ENCODE results near the gene UBXN11.

UBXN11 gene

DNA sequence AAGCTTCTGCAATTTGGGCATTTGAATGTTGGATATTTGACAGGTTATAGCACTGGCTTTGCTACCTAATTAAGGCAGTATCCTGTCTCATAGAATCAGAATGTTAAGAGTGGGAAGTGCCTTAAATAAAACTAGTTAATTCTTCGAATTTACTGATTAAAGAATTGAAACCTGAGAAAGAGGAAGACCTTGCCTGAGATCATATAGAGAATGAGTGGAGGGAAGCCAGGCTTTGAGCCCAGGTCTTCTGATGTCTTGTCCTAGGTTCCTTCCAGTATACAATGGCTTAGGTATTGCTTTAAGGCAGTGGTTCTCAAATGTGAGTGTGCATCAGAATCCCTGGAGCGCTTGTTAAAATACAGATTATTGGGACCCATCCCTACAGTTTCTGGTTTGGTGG, 47.4 kb downstream of the UBXN11 start:
- H3K4me3 ChIP-seq (ENCODE audit: insufficient read depth in 1 of 2, low read depth in 1 of 2, low read length in 2 of 2): no peak overlapping the region
- H3K4me2 ChIP-seq (ENCODE audit: low read length, poor library complexity, severe bottlenecking): no peak overlapping the region
- no peak overlapping the region for H2AFZ ChIP-seq (ENCODE audit: low read depth, low read length)
- H3K4me1 ChIP-seq (ENCODE audit: control insufficient read depth, insufficient read depth, low read depth, low read length): no peaks in the 10 kb centered on the region
- H2BK120ac ChIP-seq (ENCODE audit: low read depth, low read length): no peak overlapping the region
- no peak overlapping the region for H3K14ac ChIP-seq (ENCODE audit: low read length in 2 of 2)
- H3K36me3 ChIP-seq (ENCODE audit: control insufficient read depth in 1 of 2, insufficient read depth in 2 of 2, low read depth in 1 of 2, low read length in 2 of 2): peaks cover 35 to 59% of the 10 kb centered on the region in 2 experiments
- peaks cover 28% of the 10 kb centered on the region for H3K79me1 ChIP-seq (replicated peaks; ENCODE audit: low read length, poor library complexity, severe bottlenecking)
- H3K18ac ChIP-seq (ENCODE audit: low read depth in 1 of 2, low read length in 2 of 2): no peak overlapping the region
- no peak overlapping the region for H2AK5ac ChIP-seq (ENCODE audit: low read length, severe bottlenecking)
- no peak overlapping the region for H2BK15ac ChIP-seq (ENCODE audit: low read depth, poor library complexity, severe bottlenecking)
- H3K23ac ChIP-seq (ENCODE audit: low read length in 2 of 2): no peak overlapping the region
- 97% methylated on average over 2 of the region's 2 CpGs for WGBS
- H3K9me3 ChIP-seq (ENCODE audit: control insufficient read depth, low read length): no peaks in the 10 kb centered on the region
- H3K27me3 ChIP-seq (ENCODE audit: control insufficient read depth in 1 of 2, insufficient read depth in 1 of 2, low read length in 2 of 2): no peaks in the 10 kb centered on the region
- no peak overlapping the region for H2BK5ac ChIP-seq (ENCODE audit: low read depth, low read length, poor library complexity, severe bottlenecking)
- H3K4ac ChIP-seq (ENCODE audit: low read depth in 1 of 2, low read length in 2 of 2): no peak overlapping the region
- H2BK12ac ChIP-seq (ENCODE audit: low read length in 2 of 2): no peak overlapping the region
- no peak overlapping the region for H3K9ac ChIP-seq (ENCODE audit: low read length)
- H4K91ac ChIP-seq (ENCODE audit: low read length): no peak overlapping the region
- no peak overlapping the region for H3K27ac ChIP-seq (ENCODE audit: low read length, poor library complexity, severe bottlenecking)
- no peak for DNase-seq
- H4K8ac ChIP-seq (ENCODE audit: low read length): no peak overlapping the region

DNA sequence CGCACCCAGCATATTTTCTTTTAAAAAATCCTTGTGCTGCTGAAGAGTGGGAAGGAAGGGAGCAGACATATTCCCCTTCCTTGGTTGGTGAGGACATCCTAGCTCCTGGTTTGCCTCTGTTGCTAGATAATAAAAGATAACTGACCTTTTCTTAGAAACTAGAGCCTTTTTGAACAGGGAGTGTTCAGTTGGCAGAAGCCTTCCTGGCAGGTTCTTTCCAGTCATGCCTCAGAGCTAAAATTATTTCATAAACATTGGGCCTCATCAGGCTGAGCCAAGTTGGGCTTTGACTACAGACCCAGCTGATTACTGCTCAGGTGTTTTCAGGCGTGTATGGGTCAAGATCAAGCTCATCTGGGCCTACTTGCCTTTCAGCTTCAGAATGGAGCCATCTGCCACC, 49.2 kb downstream of the UBXN11 start:
- peaks cover 25% of the 10 kb centered on the region for H3K79me1 ChIP-seq (replicated peaks; ENCODE audit: low read length, poor library complexity, severe bottlenecking)
- H3K4me1 ChIP-seq (ENCODE audit: control insufficient read depth, insufficient read depth, low read depth, low read length): no peaks in the 10 kb centered on the region
- no peaks in the 10 kb centered on the region for H3K27me3 ChIP-seq (ENCODE audit: control insufficient read depth in 1 of 2, insufficient read depth in 1 of 2, low read length in 2 of 2)
- no peak overlapping the region for H3K4me3 ChIP-seq (ENCODE audit: insufficient read depth in 1 of 2, low read depth in 1 of 2, low read length in 2 of 2)
- H3K9me3 ChIP-seq (ENCODE audit: control insufficient read depth, low read length): no peaks in the 10 kb centered on the region
- WGBS: 95% methylated on average over 2 of the region's 2 CpGs
- H3K23ac ChIP-seq (ENCODE audit: low read length in 2 of 2): no peak overlapping the region
- H4K8ac ChIP-seq (ENCODE audit: low read length): peak overlapping the region; percentile 22
- peak overlapping the region in 1 of 2 experiments; percentile 41 for H3K14ac ChIP-seq (ENCODE audit: low read length in 2 of 2)
- no peak overlapping the region for H3K27ac ChIP-seq (ENCODE audit: low read length, poor library complexity, severe bottlenecking)
- H2AK5ac ChIP-seq (ENCODE audit: low read length, severe bottlenecking): no peak overlapping the region
- H2BK120ac ChIP-seq (ENCODE audit: low read depth, low read length): no peak overlapping the region
- H4K91ac ChIP-seq (ENCODE audit: low read length): no peak overlapping the region
- no peak overlapping the region for H2AFZ ChIP-seq (ENCODE audit: low read depth, low read length)
- no peak overlapping the region for H2BK5ac ChIP-seq (ENCODE audit: low read depth, low read length, poor library complexity, severe bottlenecking)
- no peak overlapping the region for H3K18ac ChIP-seq (ENCODE audit: low read depth in 1 of 2, low read length in 2 of 2)
- H2BK15ac ChIP-seq (ENCODE audit: low read depth, poor library complexity, severe bottlenecking): no peak overlapping the region
- H3K4me2 ChIP-seq (ENCODE audit: low read length, poor library complexity, severe bottlenecking): no peak overlapping the region
- no peak overlapping the region for H2BK12ac ChIP-seq (ENCODE audit: low read length in 2 of 2)
- H3K36me3 ChIP-seq (ENCODE audit: control insufficient read depth in 1 of 2, insufficient read depth in 2 of 2, low read depth in 1 of 2, low read length in 2 of 2): peaks cover 31 to 46% of the 10 kb centered on the region in 2 experiments
- no peak overlapping the region for H3K9ac ChIP-seq (ENCODE audit: low read length)
- H3K4ac ChIP-seq (ENCODE audit: low read depth in 1 of 2, low read length in 2 of 2): no peak overlapping the region
- no peak for DNase-seq

DNA sequence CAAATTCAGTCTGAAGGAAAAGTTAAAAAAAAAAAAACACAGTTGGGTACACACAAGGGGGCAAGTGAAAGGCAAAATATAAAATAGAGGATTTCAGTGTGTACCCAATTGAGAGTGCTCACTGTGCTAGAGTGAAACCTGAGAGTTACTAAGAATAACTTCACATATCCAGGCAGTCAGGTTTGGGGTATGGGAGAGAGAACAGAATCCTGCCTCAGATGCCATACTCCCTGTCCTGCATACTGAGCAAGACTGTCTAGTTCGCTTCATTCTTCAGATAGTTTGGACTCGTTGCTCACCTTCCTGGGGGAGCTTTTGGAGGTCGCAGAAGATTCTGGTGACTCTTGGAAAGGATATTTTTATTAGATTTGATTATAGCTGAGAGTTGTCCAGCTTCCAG, 52.0 kb downstream of the UBXN11 start:
- Histone ChIP-seq H2BK5ac (ENCODE audit: low read depth, low read length, poor library complexity, severe bottlenecking) (no peak overlapping the region), H3K4me3 (ENCODE audit: insufficient read depth in 1 of 2, low read depth in 1 of 2, low read length in 2 of 2) (no peak overlapping the region), H3K9ac (ENCODE audit: low read length) (no peak overlapping the region), H2AK5ac (ENCODE audit: low read length, severe bottlenecking) (no peak overlapping the region), H2AFZ (ENCODE audit: low read depth, low read length) (no peak overlapping the region), H2BK120ac (ENCODE audit: low read depth, low read length) (no peak overlapping the region), H3K23ac (ENCODE audit: low read length in 2 of 2) (no peak overlapping the region), H2BK15ac (ENCODE audit: low read depth, poor library complexity, severe bottlenecking) (no peak overlapping the region), H3K36me3 (ENCODE audit: control insufficient read depth in 1 of 2, insufficient read depth in 2 of 2, low read depth in 1 of 2, low read length in 2 of 2) (peaks cover 30 to 41% of the 10 kb centered on the region in 2 experiments), H3K27ac (ENCODE audit: low read length, poor library complexity, severe bottlenecking) (no peak overlapping the region), H3K4me2 (ENCODE audit: low read length, poor library complexity, severe bottlenecking) (no peak overlapping the region), H4K91ac (ENCODE audit: low read length) (no peak overlapping the region), H3K14ac (ENCODE audit: low read length in 2 of 2) (no peak overlapping the region), H3K4me1 (ENCODE audit: control insufficient read depth, insufficient read depth, low read depth, low read length) (no peaks in the 10 kb centered on the region), H3K79me1 (replicated peaks; ENCODE audit: low read length, poor library complexity, severe bottlenecking) (peaks cover 35% of the 10 kb centered on the region), H3K27me3 (ENCODE audit: control insufficient read depth in 1 of 2, insufficient read depth in 1 of 2, low read length in 2 of 2) (no peaks in the 10 kb centered on the region), H4K8ac (ENCODE audit: low read length) (no peak overlapping the region), H3K4ac (ENCODE audit: low read depth in 1 of 2, low read length in 2 of 2) (no peak overlapping the region), H3K18ac (ENCODE audit: low read depth in 1 of 2, low read length in 2 of 2) (no peak overlapping the region), H3K9me3 (ENCODE audit: control insufficient read depth, low read length) (no peaks in the 10 kb centered on the region), H2BK12ac (ENCODE audit: low read length in 2 of 2) (no peak overlapping the region)
- DNase-seq: no peak
- WGBS: 92% methylated on average over 3 of the region's 3 CpGs

DNA sequence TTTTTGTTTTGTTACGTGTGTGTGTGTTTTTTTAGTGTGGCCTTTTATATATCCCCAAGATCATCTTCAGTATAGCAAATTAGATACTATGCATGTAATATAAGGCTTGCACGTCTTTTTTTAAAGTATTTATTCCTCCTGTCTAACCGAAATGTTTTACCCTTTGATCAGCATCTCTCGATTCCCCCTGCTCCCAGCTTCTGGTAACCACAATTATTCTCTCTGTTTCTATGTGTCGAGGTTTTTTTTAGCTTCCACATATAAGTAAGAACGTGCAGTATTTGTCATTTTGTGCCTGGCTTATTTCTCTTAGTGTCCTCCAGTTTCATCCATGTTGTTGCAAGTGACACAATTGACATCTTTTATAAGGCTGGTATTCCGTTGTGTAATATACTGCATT, 53.7 kb downstream of the UBXN11 start:
- Histone ChIP-seq H3K36me3 (ENCODE audit: control insufficient read depth in 1 of 2, insufficient read depth in 2 of 2, low read depth in 1 of 2, low read length in 2 of 2) (peaks cover 27 to 30% of the 10 kb centered on the region in 2 experiments), H3K4me2 (ENCODE audit: low read length, poor library complexity, severe bottlenecking) (no peak overlapping the region), H2BK15ac (ENCODE audit: low read depth, poor library complexity, severe bottlenecking) (no peak overlapping the region), H3K14ac (ENCODE audit: low read length in 2 of 2) (no peak overlapping the region), H3K18ac (ENCODE audit: low read depth in 1 of 2, low read length in 2 of 2) (no peak overlapping the region), H4K8ac (ENCODE audit: low read length) (no peak overlapping the region), H3K4ac (ENCODE audit: low read depth in 1 of 2, low read length in 2 of 2) (no peak overlapping the region), H3K9me3 (ENCODE audit: control insufficient read depth, low read length) (no peaks in the 10 kb centered on the region), H3K27ac (ENCODE audit: low read length, poor library complexity, severe bottlenecking) (no peak overlapping the region), H3K9ac (ENCODE audit: low read length) (no peak overlapping the region), H2BK12ac (ENCODE audit: low read length in 2 of 2) (no peak overlapping the region), H3K27me3 (ENCODE audit: control insufficient read depth in 1 of 2, insufficient read depth in 1 of 2, low read length in 2 of 2) (no peaks in the 10 kb centered on the region), H3K4me1 (ENCODE audit: control insufficient read depth, insufficient read depth, low read depth, low read length) (no peaks in the 10 kb centered on the region), H3K23ac (ENCODE audit: low read length in 2 of 2) (no peak overlapping the region), H4K91ac (ENCODE audit: low read length) (no peak overlapping the region), H2AK5ac (ENCODE audit: low read length, severe bottlenecking) (no peak overlapping the region), H3K4me3 (ENCODE audit: insufficient read depth in 1 of 2, low read depth in 1 of 2, low read length in 2 of 2) (no peak overlapping the region), H2BK5ac (ENCODE audit: low read depth, low read length, poor library complexity, severe bottlenecking) (no peak overlapping the region), H3K79me1 (replicated peaks; ENCODE audit: low read length, poor library complexity, severe bottlenecking) (peaks cover 34% of the 10 kb centered on the region), H2AFZ (ENCODE audit: low read depth, low read length) (no peak overlapping the region), H2BK120ac (ENCODE audit: low read depth, low read length) (no peak overlapping the region)
- WGBS: 100% methylated on average over 5 of the region's 7 CpGs
- DNase-seq: no peak

Data from mesenchymal stem cell (in vitro differentiated cells and primary cell).